Suppressor macrophage treated with lipopolysaccharide for 1 hour (primary cell): ENCODE results near the gene SESTD1.
"Not testable (repeated sequence)": the region's sequence is repeated elsewhere in the genome, so short reads cannot be mapped to it uniquely, and the experiment has no call there.

Experiments used
- DNase-seq, 3 donors: peaks; one replicate each; pipeline ENCODE4 v3.0.0-alpha.2; 2020 to 2022

Gene SESTD1

GRCh38 chr2:179237209-179237946, 27.3 kb downstream of the SESTD1 start:
- peak; percentile 10 to 35 (median 33) for DNase-seq

GRCh38 chr2:179235463-179236108, 29.0 kb downstream of the SESTD1 start:
- DNase-seq = peak; percentile 46 to 62 (median 58)

- DNase-seq = peak; percentile 53 to 91 (median 85)
Measured at GRCh38 chr2:179234658-179235240, 29.9 kb downstream of the SESTD1 start.

GRCh38 chr2:179233626-179234430, 30.8 kb downstream of the SESTD1 start:
- DNase-seq = no peak

GRCh38 chr2:179233083-179233490, 31.5 kb downstream of the SESTD1 start:
- DNase-seq = no peak

GRCh38 chr2:179226961-179227259, 37.7 kb downstream of the SESTD1 start:
- no peak for DNase-seq

GRCh38 chr2:179226203-179226960, 38.2 kb downstream of the SESTD1 start:
- no peak for DNase-seq

- no peak for DNase-seq
Measured at GRCh38 chr2:179224361-179224760, 40.3 kb downstream of the SESTD1 start.

GRCh38 chr2:179222076-179222475, 42.6 kb downstream of the SESTD1 start:
- DNase-seq = no peak

GRCh38 chr2:179218848-179219594, 45.6 kb downstream of the SESTD1 start:
- peak; percentile 71 to 79 (median 74) for DNase-seq

GRCh38 chr2:179214671-179215070, 50.0 kb downstream of the SESTD1 start:
- DNase-seq = not testable (repeated sequence)

- no peak for DNase-seq
Measured at GRCh38 chr2:179211355-179211754, 53.3 kb downstream of the SESTD1 start.

- not testable (repeated sequence) for DNase-seq
Measured at GRCh38 chr2:179208277-179208676, 56.4 kb downstream of the SESTD1 start.

GRCh38 chr2:179207047-179207446, 57.6 kb downstream of the SESTD1 start:
- DNase-seq = no peak

GRCh38 chr2:179201869-179202268, 62.8 kb downstream of the SESTD1 start:
- DNase-seq = no peak

- DNase-seq = not testable (repeated sequence)
Measured at GRCh38 chr2:179195926-179196590, 68.6 kb downstream of the SESTD1 start.

GRCh38 chr2:179195141-179195540, 69.5 kb downstream of the SESTD1 start:
- peak in 2 of 3 donors; percentile 28 to 43 for DNase-seq

GRCh38 chr2:179193759-179194394, 70.8 kb downstream of the SESTD1 start:
- no peak for DNase-seq

- DNase-seq = no peak
Measured at GRCh38 chr2:179191110-179191509, 73.5 kb downstream of the SESTD1 start.

GRCh38 chr2:179186126-179186525, 78.5 kb downstream of the SESTD1 start:
- peak in 1 of 3 donors; percentile 23 for DNase-seq

GRCh38 chr2:179184610-179185009, 80.0 kb downstream of the SESTD1 start:
- no peak for DNase-seq
